ENCODE measurements around the gene PLCB1. TPM values are rescaled to one million over a fixed set of nuclear protein-coding genes. Genes with fewer than 3 reads are reported as not detected.
"Not testable (repeated sequence)": the region's sequence is repeated elsewhere in the genome, so short reads cannot be mapped to it uniquely, and the experiment has no call there.

PLCB1 gene
- total RNA-seq, 2 donors from 2014 or later: 7.3 to 45.5 TPM

- Histone ChIP-seq H3K27ac (peak overlapping the region in 1 of 2 donors; percentile 54), H3K9me3 (no peaks in the 10 kb centered on the region), H3K36me3 (no peaks in the 10 kb centered on the region), H3K27me3 (no peaks in the 10 kb centered on the region), H3K4me1 (peaks cover 0 to 68% of the 10 kb centered on the region in 2 donors), H3K4me3 (no peak overlapping the region)
- TF ChIP-seq CTCF (IDR thresholded peaks at IDR 0.05): no peak
- DNase-seq (ENCODE audit: low spot score): no peak
These were observed 23.2 kb downstream of the PLCB1 start for GRCh38 chr20:8155229-8155628.

GRCh38 chr20:8155812-8156211 lies 23.7 kb downstream of the PLCB1 start:
- Histone ChIP-seq H3K27ac (peak overlapping the region; percentile 46 to 54), H3K9me3 (no peaks in the 10 kb centered on the region), H3K4me1 (peaks cover 0 to 63% of the 10 kb centered on the region in 2 donors), H3K27me3 (no peaks in the 10 kb centered on the region), H3K36me3 (no peaks in the 10 kb centered on the region), H3K4me3 (no peak overlapping the region)
- no peak for DNase-seq (ENCODE audit: low spot score)
- TF ChIP-seq CTCF (IDR thresholded peaks at IDR 0.05): no peak

- peak overlapping the region; percentile 46 to 54 for H3K27ac ChIP-seq
- no peaks in the 10 kb centered on the region for H3K9me3 ChIP-seq
- no peak overlapping the region for H3K4me3 ChIP-seq
- no peaks in the 10 kb centered on the region for H3K36me3 ChIP-seq
- TF ChIP-seq CTCF (IDR thresholded peaks at IDR 0.05): no peak
- H3K27me3 ChIP-seq: no peaks in the 10 kb centered on the region
- DNase-seq (ENCODE audit: low spot score): no peak
- H3K4me1 ChIP-seq: peaks cover 0 to 63% of the 10 kb centered on the region in 2 donors
These were observed 24.4 kb downstream of the PLCB1 start for GRCh38 chr20:8156235-8157079.

- H3K4me3 ChIP-seq; H3K27me3 ChIP-seq; DNase-seq (ENCODE audit: low spot score); H3K9me3 ChIP-seq; H3K27ac ChIP-seq; H3K36me3 ChIP-seq: not testable (repeated sequence)
- peaks cover 0 to 47% of the 10 kb centered on the region in 2 donors for H3K4me1 ChIP-seq
These were observed 27.2 kb downstream of the PLCB1 start for GRCh38 chr20:8159217-8159616.

- no peak for DNase-seq (ENCODE audit: low spot score)
- H3K4me1 ChIP-seq: peaks cover 0 to 24% of the 10 kb centered on the region in 2 donors
These were observed 29.4 kb downstream of the PLCB1 start for GRCh38 chr20:8161264-8162071.

More at GRCh38 chr20:8161264-8162071, 29.4 kb downstream of the PLCB1 start:
- Histone ChIP-seq H3K27ac (peak overlapping the region; percentile 60 to 72), H3K9me3 (no peaks in the 10 kb centered on the region), H3K36me3 (no peaks in the 10 kb centered on the region), H3K27me3 (no peaks in the 10 kb centered on the region), H3K4me3 (no peak overlapping the region)
- TF ChIP-seq CTCF (IDR thresholded peaks at IDR 0.05): no peak

All from right atrium auricular region (tissue), 2 donors.